Measurements from ENCODE around the gene PANK3. TPM values are rescaled to one million over a fixed set of nuclear protein-coding genes. Genes with fewer than 3 reads are reported as not detected.

The PANK3 gene
- total and polyA plus RNA-seq, 10 donors: 3.8 to 70.9 (median 40.3) TPM

DNA sequence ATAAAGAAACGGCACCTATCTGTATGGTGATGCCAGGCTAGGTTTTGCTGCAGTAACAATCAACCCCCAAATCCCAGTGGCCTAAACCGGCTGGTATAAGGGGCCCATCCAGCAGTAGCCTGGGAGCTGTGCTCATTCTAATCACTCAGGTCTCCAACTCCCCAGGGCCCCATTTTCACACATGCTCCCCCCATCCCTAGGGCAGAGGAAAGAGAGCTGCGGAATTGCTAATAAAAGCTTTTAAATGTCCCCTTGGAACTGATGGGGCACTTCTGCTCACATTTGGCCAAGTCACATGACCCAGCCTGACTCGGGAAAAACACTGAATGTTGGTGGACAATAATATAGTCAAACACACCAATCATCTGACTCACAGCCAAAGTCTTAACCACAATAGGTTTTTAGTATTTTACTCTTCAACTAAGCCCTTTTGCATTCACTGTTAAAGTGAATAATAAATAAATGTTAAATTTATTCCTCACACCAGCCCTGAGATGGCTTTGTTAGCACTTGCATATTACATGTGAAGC, 48.5 kb downstream of the PANK3 start:
- WGBS, 5 donors: 72 to 80% (median 79%) methylated on average over 4 of the region's 4 CpGs
- Histone ChIP-seq H3K36me3 (peaks cover 0 to 3% (median 0%) of the 10 kb centered on the region in 6 donors), H3K27ac (no peak overlapping the region), H3K9me3 (peaks cover 0 to 9% (median 0%) of the 10 kb centered on the region in 8 donors), H3K4me1 (peaks cover 3 to 14% (median 8%) of the 10 kb centered on the region in 6 donors), H3K4me3 (no peak overlapping the region), H3K27me3 (replicated peaks in 1 of 7) (peaks cover 3 to 61% (median 23%) of the 10 kb centered on the region in 7 donors)
- no peak for DNase-seq
- TF ChIP-seq POLR2A (IDR thresholded peaks at IDR 0.05): no peak
- TF ChIP-seq, protein P1, sequence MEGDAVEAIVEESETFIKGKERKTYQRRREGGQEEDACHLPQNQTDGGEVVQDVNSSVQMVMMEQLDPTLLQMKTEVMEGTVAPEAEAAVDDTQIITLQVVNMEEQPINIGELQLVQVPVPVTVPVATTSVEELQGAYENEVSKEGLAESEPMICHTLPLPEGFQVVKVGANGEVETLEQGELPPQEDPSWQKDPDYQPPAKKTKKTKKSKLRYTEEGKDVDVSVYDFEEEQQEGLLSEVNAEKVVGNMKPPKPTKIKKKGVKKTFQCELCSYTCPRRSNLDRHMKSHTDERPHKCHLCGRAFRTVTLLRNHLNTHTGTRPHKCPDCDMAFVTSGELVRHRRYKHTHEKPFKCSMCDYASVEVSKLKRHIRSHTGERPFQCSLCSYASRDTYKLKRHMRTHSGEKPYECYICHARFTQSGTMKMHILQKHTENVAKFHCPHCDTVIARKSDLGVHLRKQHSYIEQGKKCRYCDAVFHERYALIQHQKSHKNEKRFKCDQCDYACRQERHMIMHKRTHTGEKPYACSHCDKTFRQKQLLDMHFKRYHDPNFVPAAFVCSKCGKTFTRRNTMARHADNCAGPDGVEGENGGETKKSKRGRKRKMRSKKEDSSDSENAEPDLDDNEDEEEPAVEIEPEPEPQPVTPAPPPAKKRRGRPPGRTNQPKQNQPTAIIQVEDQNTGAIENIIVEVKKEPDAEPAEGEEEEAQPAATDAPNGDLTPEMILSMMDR (IDR thresholded peaks at IDR 0.05 in 8 of 11, conservative IDR thresholded peaks at IDR 0.05 in 3 of 11): no peak
- no peak for TF ChIP-seq POLR2AphosphoS5 (IDR thresholded peaks at IDR 0.05)
- intact Hi-C loops (cut with DNase I; ENCODE audit: low total_unique reads): no loop called here

DNA sequence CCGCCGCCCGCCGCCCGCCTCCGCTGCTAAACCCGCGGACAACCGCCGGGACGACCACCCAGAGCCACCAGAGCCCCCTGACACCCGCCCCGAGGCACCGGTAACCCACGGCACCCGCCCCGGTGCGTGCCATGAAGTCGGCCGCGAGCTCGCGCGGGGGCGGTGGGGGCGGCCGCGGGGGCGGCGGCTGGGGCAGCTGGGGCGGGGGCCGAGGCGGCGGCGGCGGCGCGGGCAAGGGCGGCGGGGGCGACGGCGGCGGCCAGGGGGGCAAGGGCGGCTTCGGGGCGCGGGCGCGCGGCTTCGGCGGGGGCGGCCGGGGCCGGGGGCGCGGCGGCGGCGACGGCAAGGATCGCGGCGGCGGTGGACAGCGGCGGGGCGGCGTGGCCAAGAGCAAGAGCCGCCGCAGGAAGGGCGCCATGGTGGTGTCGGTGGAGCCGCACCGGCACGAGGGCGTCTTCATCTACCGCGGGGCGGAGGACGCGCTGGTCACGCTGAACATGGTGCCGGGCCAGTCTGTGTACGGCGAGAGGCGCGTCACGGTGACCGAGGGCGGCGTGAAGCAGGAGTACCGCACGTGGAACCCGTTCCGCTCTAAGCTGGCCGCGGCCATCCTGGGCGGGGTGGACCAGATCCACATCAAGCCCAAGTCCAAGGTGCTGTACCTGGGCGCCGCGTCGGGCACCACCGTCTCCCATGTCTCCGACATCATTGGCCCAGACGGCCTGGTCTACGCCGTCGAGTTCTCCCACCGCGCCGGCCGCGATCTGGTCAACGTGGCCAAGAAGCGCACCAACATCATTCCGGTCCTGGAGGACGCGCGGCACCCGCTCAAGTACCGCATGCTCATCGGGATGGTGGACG, 49.6 kb downstream of the PANK3 start:
- Histone ChIP-seq H3K4me3 (peak overlapping the region; percentile 5 to 65 (median 38)), H3K27me3 (replicated peaks in 1 of 7) (peaks cover 3 to 61% (median 23%) of the 10 kb centered on the region in 7 donors)
- intact Hi-C loops (cut with DNase I; ENCODE audit: low total_unique reads): no loop called here

DNA sequence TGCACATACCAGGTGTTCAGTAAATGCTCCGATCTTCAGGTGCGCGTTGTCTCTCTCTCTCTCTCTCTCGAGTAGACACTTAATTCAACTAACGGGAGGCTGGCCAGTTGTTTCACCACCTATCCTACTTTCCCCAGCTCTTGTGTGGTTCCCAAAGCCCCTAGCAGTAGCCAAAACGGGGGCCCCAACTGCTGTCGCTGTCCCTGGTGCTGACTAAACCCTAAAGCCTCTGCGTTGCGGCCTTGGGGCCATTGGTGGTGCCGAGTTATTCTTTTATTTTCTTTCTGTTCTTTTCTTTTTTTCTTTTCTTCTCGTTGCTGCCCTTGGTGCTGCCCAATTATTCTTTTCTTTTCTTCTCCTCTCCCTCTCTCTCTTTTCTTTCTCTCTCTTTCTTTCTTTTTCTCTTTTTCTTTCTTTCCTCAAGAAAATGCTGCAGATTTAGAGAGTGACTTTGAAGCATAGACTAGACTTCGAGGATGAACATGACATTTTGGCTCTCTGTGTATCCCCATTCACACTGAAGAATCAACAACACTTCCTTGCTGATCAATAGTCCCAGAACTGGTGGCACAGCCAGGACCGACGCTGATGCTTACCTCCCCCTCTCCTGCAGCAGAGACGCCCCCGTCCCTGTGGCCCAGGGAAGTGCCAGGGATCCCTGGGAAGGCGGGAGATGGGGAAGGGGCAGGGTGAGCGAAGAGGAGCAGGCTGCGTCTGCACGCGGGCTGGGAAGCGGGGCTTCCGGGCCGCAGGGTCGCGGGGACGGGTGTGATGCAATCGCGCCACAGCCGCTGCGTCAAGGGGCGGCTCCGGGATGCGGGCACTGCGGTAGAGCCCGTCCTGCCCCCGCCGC, 50.4 kb downstream of the PANK3 start, which contains the start of gene FBLL1:
Gene FBLL1, plus strand, starts transcription at position 785 of the 853 bp plus-strand sequence. CDS start 200 bp downstream, outside the sequence.
- Histone ChIP-seq H3K4me1 (peaks cover 3 to 14% (median 8%) of the 10 kb centered on the region in 6 donors), H3K4me3 (peak within 1 kb of the TSS; percentile 5 to 65 (median 38)), H3K36me3 (peaks cover 0 to 11% (median 0%) of the 10 kb centered on the region in 6 donors), H3K27ac (no peak within 1 kb of the TSS), H3K27me3 (replicated peaks in 1 of 7) (peaks cover 3 to 61% (median 23%) of the 10 kb centered on the region in 7 donors), H3K9me3 (peaks cover 0 to 9% (median 0%) of the 10 kb centered on the region in 8 donors)
- no peak for DNase-seq
- TF ChIP-seq POLR2AphosphoS5 (IDR thresholded peaks at IDR 0.05) (peak in 1 of 3 donors; percentile 11), POLR2A (IDR thresholded peaks at IDR 0.05) (no peak)
- 12 to 26% (median 15%) methylated on average over 30 to 38 of the region's 38 CpGs for WGBS, 5 donors
- intact Hi-C loops (cut with DNase I; ENCODE audit: low total_unique reads): no loop called here

More for the DNA sequence above, 49.6 kb downstream of the PANK3 start:
- TF ChIP-seq POLR2AphosphoS5 (IDR thresholded peaks at IDR 0.05) (no peak), POLR2A (IDR thresholded peaks at IDR 0.05) (no peak)
- TF ChIP-seq, protein P1 (IDR thresholded peaks at IDR 0.05 in 8 of 11, conservative IDR thresholded peaks at IDR 0.05 in 3 of 11): no peak
- Histone ChIP-seq H3K36me3 (peaks cover 0 to 3% (median 0%) of the 10 kb centered on the region in 6 donors), H3K27ac (no peak overlapping the region), H3K4me1 (peaks cover 3 to 14% (median 8%) of the 10 kb centered on the region in 6 donors), H3K9me3 (peaks cover 0 to 9% (median 0%) of the 10 kb centered on the region in 8 donors)
- DNase-seq: no peak
- 18 to 51% (median 33%) methylated on average over 23 to 125 of the region's 125 CpGs for WGBS, 5 donors

DNA sequence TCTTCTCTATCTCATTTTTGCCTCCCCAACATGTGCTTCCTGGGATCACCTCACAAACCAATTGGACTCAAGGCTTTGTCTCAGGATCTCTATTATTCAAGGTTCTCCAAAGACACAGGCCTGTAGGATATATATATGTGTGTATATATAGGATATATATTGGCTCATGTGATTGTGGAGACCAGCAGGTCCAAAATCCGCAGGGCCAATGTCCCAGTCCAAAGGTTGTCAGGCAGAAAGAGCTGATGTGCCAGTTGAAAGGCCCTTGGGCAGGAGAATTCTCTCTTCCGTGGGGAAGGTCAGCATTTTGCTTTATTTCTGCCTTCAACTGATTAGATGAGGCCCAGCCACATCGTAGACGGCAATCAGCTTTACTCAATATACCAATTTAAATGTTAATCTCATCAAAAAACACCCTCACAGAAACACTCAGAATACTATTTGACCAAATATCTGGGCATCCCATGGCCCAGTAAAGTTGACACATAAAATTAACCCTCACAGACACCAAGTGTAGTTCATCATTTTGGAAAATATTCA, 51.3 kb downstream of the PANK3 start:
- intact Hi-C loops (cut with DNase I; ENCODE audit: low total_unique reads): no loop called here

More for the DNA sequence above, 51.3 kb downstream of the PANK3 start:
- Histone ChIP-seq H3K4me3 (no peak overlapping the region), H3K9me3 (peaks cover 0 to 9% (median 0%) of the 10 kb centered on the region in 8 donors), H3K27ac (no peak overlapping the region), H3K36me3 (peaks cover 0 to 20% (median 0%) of the 10 kb centered on the region in 6 donors), H3K4me1 (peaks cover 3 to 14% (median 8%) of the 10 kb centered on the region in 6 donors), H3K27me3 (replicated peaks in 1 of 7) (peaks cover 3 to 51% (median 23%) of the 10 kb centered on the region in 7 donors)
- 85 to 99% (median 92%) methylated on average over 4 of the region's 4 CpGs for WGBS, 5 donors
- TF ChIP-seq POLR2AphosphoS5 (IDR thresholded peaks at IDR 0.05): no peak
- TF ChIP-seq, protein P1 (IDR thresholded peaks at IDR 0.05 in 8 of 11, conservative IDR thresholded peaks at IDR 0.05 in 3 of 11): no peak
- no peak for TF ChIP-seq POLR2A (IDR thresholded peaks at IDR 0.05)
- no peak for DNase-seq

Measured in spleen (tissue), 11 donors.